C4-2B (cell line): Measurements from ENCODE around the gene UBA52.

Experiments used
- H3K27ac ChIP-seq: fragments of 450-650 bp; 2 replicates; pipeline ENCODE4 v1.5.1; 2017
- ZFX ChIP-seq: fragments of 450-650 bp; IDR thresholded peaks from 2 replicates; pipeline ENCODE4 v1.6.1; 2017
- TF ChIP-seq, protein P1 (sequence below): fragments of 450-650 bp; conservative IDR thresholded peaks from 2 replicates; pipeline ENCODE4 v1.5.1; 2017; ENCODE audit warnings: mild to moderate bottlenecking

The UBA52 gene

DNA sequence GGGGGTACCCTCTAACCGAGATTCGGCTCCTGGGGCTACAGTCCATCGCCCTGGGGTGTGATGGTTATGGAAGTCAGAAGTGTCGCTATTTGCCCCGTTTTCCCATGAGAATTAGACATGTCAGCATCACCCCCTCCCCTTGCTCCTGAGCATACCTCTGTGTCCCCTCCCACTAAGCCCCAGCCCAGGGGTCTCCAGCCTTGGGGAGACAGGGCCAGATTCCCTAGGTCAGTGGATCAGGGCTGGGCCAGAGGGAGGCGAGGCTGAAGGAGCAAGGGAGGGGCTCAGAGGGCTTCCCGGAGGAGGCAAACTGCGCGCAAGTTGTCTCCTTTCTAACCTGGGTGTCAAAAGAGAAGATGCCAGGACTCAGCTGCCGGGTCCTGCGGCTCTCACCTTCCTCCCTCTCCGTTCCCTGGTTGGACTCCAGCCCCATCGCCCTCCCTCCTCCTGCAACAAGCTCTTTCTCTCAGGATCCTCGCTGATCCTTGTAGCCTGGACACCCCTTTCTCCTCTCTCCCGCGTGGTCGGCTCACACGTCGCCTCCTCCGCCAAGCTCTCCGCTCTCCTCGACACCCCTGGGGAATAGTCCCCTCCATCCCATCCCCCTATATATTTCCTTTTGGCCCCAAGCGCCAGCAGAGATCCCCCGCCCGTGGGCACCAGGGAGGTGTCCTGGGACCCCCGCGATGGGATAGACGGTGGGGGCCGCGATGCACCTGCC is 40.6 kb downstream of the UBA52 start:
- TF ChIP-seq, protein P1, sequence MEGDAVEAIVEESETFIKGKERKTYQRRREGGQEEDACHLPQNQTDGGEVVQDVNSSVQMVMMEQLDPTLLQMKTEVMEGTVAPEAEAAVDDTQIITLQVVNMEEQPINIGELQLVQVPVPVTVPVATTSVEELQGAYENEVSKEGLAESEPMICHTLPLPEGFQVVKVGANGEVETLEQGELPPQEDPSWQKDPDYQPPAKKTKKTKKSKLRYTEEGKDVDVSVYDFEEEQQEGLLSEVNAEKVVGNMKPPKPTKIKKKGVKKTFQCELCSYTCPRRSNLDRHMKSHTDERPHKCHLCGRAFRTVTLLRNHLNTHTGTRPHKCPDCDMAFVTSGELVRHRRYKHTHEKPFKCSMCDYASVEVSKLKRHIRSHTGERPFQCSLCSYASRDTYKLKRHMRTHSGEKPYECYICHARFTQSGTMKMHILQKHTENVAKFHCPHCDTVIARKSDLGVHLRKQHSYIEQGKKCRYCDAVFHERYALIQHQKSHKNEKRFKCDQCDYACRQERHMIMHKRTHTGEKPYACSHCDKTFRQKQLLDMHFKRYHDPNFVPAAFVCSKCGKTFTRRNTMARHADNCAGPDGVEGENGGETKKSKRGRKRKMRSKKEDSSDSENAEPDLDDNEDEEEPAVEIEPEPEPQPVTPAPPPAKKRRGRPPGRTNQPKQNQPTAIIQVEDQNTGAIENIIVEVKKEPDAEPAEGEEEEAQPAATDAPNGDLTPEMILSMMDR, result no peak
- TF ChIP-seq ZFX, result no peak
- H3K27ac ChIP-seq, result no peak overlapping the region

DNA sequence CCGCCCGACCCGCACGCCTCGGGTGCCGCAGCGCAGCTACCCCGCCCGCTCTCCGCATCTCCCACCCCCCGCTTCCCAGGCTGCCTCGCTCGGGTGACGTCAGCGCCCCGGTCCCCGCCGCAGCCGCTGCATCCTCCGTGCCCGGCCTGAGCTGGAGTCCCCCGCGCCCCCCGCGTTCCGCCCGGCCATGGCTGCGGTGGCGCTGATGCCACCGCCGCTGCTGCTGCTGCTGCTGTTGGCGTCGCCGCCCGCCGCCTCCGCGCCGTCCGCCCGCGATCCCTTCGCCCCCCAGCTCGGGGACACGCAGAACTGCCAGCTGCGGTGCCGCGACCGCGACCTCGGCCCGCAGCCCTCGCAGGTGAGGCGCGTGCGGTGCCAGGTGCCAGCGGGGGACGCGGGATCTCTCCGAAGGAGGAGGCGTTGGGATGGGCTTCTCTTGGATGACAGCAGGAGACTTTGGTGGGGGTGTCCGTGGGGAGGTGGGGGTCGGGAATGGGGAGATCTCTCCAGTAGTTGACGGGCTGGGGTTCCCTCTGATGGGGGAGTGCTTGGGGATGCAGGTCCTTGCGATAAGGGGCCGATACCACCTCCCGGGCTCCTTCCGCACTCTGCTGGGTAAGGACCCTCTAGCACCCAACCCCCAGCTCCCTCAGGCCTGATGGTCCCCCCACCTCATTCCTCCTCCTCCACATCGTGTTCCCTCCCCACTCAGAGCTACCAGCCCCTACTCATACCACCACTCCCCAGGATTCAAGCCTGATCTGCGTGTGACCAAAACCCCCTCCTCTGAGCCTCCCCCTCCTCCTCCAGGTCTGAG is 41.3 kb downstream of the UBA52 start, which contains the start of gene TMEM59L:
TSS of gene TMEM59L (plus strand) at position 99 of the 817 bp plus-strand sequence. CDS start at position 188, 89 bp downstream.
- TF ChIP-seq, protein P1, result no peak
- no peak for TF ChIP-seq ZFX
- H3K27ac ChIP-seq, result no peak within 1 kb of the TSS

DNA sequence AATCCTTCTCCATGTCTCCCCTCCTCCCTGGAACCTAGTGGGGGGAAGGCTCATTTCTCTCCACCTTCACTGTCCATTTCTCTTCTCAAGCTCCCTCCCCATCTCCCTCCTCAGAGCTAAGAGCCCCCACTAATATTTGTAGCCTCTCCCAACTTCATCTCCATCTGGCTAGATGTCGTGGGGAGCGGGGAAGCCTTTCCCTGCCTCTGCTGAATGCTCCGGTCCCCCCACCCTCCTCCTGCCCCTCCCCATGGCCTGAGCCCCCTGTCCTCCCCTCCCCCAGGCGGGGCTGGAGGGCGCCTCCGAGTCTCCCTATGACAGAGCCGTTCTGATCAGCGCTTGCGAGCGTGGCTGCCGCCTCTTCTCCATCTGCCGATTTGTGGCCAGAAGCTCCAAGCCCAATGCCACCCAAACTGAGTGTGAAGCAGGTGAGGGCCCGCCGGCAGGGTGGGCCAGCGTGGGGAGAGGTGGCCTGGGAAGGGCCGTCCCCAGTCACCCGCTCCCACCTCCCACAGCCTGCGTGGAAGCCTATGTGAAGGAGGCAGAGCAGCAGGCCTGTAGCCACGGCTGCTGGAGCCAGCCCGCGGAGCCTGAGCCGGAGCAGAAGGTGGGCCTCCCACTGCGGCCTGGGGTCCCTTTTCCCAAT is 42.1 kb downstream of the UBA52 start:
- TF ChIP-seq ZFX, result no peak
- TF ChIP-seq, protein P1, result no peak
- H3K27ac ChIP-seq, result no peak overlapping the region

DNA sequence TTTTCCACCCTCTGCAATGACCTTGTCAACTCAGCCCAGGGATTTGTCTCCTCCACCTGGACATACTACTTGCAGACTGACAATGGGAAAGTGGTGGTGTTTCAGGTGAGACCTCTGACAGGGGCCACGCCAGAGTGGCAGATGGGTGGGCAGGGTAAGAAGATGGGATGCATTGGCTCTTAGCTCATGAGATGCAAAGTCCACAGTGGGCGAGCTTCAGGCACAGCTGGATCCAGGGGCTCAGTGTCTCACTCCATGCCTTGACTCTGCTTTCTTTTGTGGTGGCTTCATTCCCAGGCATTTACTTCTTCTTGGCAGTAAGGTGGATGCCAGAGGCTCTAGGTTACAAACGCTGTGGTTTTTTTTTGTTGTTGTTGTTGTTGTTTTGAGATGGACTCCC is 44.4 kb downstream of the UBA52 start:
- no peak for TF ChIP-seq ZFX
- TF ChIP-seq, protein P1, result no peak
- no peak overlapping the region for H3K27ac ChIP-seq

DNA sequence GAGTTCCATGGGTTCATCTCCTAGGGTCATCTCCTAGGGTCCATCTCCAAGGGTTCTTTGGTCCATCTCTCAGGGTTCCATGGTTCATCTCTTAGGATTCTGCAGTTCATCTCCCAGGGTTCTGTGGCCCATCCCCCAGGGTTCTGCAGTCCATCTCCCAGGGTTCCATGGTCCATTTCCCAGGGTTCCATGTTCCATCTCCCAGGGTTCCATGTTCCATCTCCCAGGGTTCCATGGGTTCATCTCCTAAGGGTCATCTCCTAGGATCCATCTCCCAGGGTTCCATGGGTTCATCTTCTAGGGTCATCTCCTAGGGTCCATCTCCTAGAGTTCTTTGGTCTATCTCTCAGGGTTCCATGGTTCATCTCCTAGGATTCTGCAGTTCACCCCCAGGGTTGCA is 45.9 kb downstream of the UBA52 start:
- TF ChIP-seq, protein P1, result no peak
- TF ChIP-seq ZFX, result no peak

DNA sequence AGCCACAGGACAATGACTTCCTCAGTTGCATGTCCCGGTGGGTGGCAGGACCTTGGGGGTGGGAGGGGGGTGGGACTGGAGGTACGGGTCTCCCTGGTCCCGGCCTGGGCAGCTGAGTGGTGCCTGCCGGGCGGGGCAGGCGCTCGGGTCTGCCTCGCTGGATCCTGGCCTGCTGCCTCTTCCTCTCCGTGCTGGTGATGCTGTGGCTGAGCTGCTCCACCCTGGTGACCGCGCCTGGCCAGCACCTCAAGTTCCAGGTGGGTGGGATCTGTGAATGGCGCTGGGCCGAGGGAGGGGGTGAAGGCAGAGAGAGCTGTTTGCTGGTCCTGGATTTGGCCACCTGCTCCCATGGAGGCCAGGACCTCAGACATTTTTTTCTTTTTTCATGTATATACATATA is 46.6 kb downstream of the UBA52 start:
- H3K27ac ChIP-seq, result no peak overlapping the region
- no peak for TF ChIP-seq ZFX
- TF ChIP-seq, protein P1, result no peak

More for the DNA sequence above, 45.9 kb downstream of the UBA52 start:
- H3K27ac ChIP-seq, result no peak overlapping the region

DNA sequence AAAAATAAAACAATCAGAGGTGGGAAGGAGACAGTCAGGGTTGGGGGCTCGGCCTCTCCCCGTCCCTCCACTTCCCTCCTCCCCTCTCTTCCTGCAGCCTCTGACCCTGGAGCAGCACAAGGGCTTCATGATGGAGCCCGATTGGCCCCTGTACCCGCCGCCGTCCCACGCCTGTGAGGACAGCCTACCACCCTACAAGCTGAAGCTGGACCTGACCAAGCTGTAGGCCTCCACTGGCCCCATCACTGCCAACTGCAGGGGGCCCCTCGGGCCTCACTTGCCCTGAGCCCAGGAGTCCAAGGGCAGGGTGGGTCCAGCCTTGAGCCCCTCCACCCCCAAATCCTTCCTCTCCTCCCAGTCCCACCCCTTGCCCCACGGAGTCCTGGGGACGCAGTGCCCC is 48.7 kb downstream of the UBA52 start:
- H3K27ac ChIP-seq, result no peak overlapping the region
- no peak for TF ChIP-seq ZFX
- TF ChIP-seq, protein P1, result no peak
